Heart right ventricle (tissue), 16 donors: ENCODE results near the gene PSMB2. TPM values are rescaled to one million over a fixed set of nuclear protein-coding genes. Genes with fewer than 3 reads are reported as not detected.

ENCODE experiments used
- ATAC-seq, 8 donors: fragments of 200-7000 bp; cut with Tn5 transposase; one replicate each; pipeline ENCODE4 v1.9.1; 2020; ENCODE audit warnings: mild to moderate bottlenecking in 8 of 8, moderate library complexity in 8 of 8, moderate number of reproducible peaks in 1 of 8
- DNase-seq, 2 donors: peaks; one replicate each; pipeline ENCODE4 v3.0.0-alpha.2; 2020
- H3K27ac ChIP-seq, 10 donors: fragments of 200-600 bp; sonication (generic) in 2 of 10; one replicate each; pipeline versions ENCODE4 v1.5.0 to v1.8.0; 2020 to 2022; ENCODE audit warnings: mild to moderate bottlenecking in 3 of 10
- H3K27me3 ChIP-seq, 7 donors: fragments of 200-600 bp; one replicate each; pipeline ENCODE4 v1.8.0; 2021 to 2022; ENCODE audit warnings: mild to moderate bottlenecking in 2 of 7
- H3K36me3 ChIP-seq, 9 donors: fragments of 200-600 bp; sonication (generic) in 1 of 9; one replicate each; pipeline versions ENCODE4 v1.5.0 to v1.8.0; 2020 to 2022; ENCODE audit warnings: mild to moderate bottlenecking in 2 of 9
- H3K4me1 ChIP-seq, 9 donors: fragments of 200-600 bp; sonication (generic) in 1 of 9; one replicate each; pipeline versions ENCODE4 v1.5.0 to v1.8.0; 2020 to 2022; ENCODE audit warnings: mild to moderate bottlenecking in 4 of 9
- H3K4me3 ChIP-seq, 10 donors: fragments of 200-600 bp; sonication (generic) in 2 of 10; one replicate each; pipeline versions ENCODE4 v1.5.0 to v1.8.0; 2020 to 2022; ENCODE audit warnings: mild to moderate bottlenecking in 7 of 10, moderate library complexity in 2 of 10
- H3K9me3 ChIP-seq, 11 donors: fragments of 200-600 bp in 10 of 11; sonication (generic) in 2 of 11; one replicate each; pipeline versions ENCODE4 v1.5.0 to v1.8.0; 2013 to 2022; ENCODE audit warnings: mild to moderate bottlenecking in 2 of 11, control low read depth in 1 of 11, moderate library complexity in 1 of 11
- WGBS, 2 donors: extraction: QIAGEN DNeasy Blood & Tissue Kit; methylation state at CpG; one replicate each; pipeline ENCODE4 v1.1.7; 2013; ENCODE audit warnings: inconsistent platforms in 1 of 2; 5-methylcytosine and 5-hydroxymethylcytosine counted together
- intact Hi-C, 10 donors: fragments of 100-400 bp; cut with DNase I; formaldehyde crosslinking; loops; one replicate each; pipeline versions ENCODE4 v1.11.1 to v1.14.2; 2022
- polyA plus RNA-seq, 2 donors: library from polyadenylated mRNA; stranded (reverse); fragments of 200-250 nt; gene quantifications; one replicate each; pipeline ENCODE4 v1.2.3, GENCODE V29; 2013
- total RNA-seq, 10 donors: library from RNA; stranded (reverse); fragmentation: NEBNext Ultra II Directional in 3 of 10; extraction: Animal tissue kit (Norgen Biotek cat#: 25700) in 3 of 10; gene quantifications; one replicate each; pipeline versions ENCODE4 v1.2.1 to v1.2.4, GENCODE V29; 2021 to 2023
- TF ChIP-seq, protein P1 (sequence below), 9 donors: fragments of 200-600 bp; sonication (generic) in 2 of 9; IDR thresholded peaks; one replicate each; pipeline versions ENCODE4 v1.5.0 to v1.8.0; 2021 to 2022; ENCODE audit warnings: antibody characterized with exemption in 9 of 9, mild to moderate bottlenecking in 5 of 9, moderate library complexity in 1 of 9
- donor health status: Arrhythmogenic right ventricular cardiomyopathy.
- donor health status: ischemic (EF 13 %, LVEDD 7.1; RV severe dilation, severe dysfunction).
- donor health status: healthy with polysubstance abuse.
- donor health status: DM: no; HTN: yes; CAD: no.
- donor health status: DM: no; HTN: no; CAD: no.
- donor health status: ischemic (EF 25% LVEDD 6.9; RV normal size, moderate dysfunction).
- donor health status: ischemic (EF 25% LVEDD 5.7; RV mildly dilated, moderate dysfunction).
- donor health status: healthy.
- donor health status: DM: yes; HTN: yes; CAD: no.
- donor health status: Ischemic cardiomyopathy.
- donor health status: ischemic (EF 35%, LVEDD 5.7; RV mildly dilated, moderate dysfunction).
- donor health status: nonischemic (EF 11% LVEDD 7.7; RV severe dilation, severe dysfunction).
- donor health status: DM: yes; HTN: yes; CAD: no.
- donor health status: PGD.
- donor health status: ischemic (EF 29% LVEDD 5.4; RV normal size, mild dysfunction).
- donor health status: nonischemic (EF 23%, LVEDD 6.1; RV moderate dilation, normal function).

PSMB2 gene
- total and polyA plus RNA-seq, 12 donors: 34.1 to 55.0 (median 39.1) TPM

DNA sequence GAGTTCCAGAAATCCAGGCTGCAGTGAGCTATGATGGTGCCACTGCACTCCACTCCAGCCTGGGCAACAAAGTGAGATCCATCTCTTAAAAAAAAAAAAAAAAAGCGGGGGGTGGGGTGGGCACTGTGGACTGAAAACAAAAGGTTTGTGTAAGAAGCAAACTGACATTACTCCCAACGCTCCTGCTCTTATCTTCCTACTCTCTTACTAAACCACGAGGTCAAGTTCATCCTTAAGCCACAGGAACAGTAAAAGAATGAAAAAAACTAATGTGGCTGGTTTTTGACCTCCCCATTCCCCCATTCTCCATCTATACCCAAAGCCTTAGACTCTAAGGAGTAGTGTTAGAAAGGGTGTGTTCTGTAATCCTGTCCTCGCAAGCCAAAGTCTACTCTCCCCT, 37.4 kb downstream of the PSMB2 start:
- Histone ChIP-seq H3K4me3 (no peak overlapping the region), H3K4me1 (no peaks in the 10 kb centered on the region), H3K9me3 (no peaks in the 10 kb centered on the region), H3K36me3 (peaks cover 0 to 100% (median 60%) of the 10 kb centered on the region in 9 donors), H3K27me3 (no peaks in the 10 kb centered on the region), H3K27ac (no peak overlapping the region)
- WGBS, 2 donors: 83 to 85% methylated on average over 4 of the region's 4 CpGs
- DNase-seq (no peak), ATAC-seq (no peak)
- intact Hi-C loops: no loop called here
- TF ChIP-seq, protein P1, sequence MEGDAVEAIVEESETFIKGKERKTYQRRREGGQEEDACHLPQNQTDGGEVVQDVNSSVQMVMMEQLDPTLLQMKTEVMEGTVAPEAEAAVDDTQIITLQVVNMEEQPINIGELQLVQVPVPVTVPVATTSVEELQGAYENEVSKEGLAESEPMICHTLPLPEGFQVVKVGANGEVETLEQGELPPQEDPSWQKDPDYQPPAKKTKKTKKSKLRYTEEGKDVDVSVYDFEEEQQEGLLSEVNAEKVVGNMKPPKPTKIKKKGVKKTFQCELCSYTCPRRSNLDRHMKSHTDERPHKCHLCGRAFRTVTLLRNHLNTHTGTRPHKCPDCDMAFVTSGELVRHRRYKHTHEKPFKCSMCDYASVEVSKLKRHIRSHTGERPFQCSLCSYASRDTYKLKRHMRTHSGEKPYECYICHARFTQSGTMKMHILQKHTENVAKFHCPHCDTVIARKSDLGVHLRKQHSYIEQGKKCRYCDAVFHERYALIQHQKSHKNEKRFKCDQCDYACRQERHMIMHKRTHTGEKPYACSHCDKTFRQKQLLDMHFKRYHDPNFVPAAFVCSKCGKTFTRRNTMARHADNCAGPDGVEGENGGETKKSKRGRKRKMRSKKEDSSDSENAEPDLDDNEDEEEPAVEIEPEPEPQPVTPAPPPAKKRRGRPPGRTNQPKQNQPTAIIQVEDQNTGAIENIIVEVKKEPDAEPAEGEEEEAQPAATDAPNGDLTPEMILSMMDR (IDR thresholded peaks at IDR 0.05): no peak

DNA sequence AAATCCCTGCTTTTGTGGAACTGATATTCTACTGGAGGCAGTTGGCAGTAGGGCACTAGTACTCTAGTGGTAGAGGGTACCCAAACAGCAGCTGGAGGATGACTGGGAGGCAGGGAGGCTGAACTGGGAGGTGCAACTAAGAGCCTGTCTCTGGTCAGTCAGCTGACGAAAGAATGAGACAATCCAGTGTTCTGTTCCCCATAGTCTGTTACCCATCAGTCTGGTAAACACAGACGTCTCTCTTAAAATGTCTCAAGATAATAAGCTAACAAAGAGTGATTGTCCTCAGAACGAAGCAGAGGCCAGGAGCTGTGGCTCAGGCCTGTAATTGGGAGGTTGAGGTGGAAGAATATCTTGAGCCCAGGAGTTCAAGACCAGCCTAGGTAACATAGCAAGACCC, 37.9 kb downstream of the PSMB2 start:
- no peak for ATAC-seq
- Histone ChIP-seq H3K9me3 (no peaks in the 10 kb centered on the region), H3K4me3 (no peak overlapping the region), H3K27me3 (no peaks in the 10 kb centered on the region), H3K27ac (no peak overlapping the region), H3K36me3 (peaks cover 0 to 99% (median 55%) of the 10 kb centered on the region in 9 donors), H3K4me1 (no peaks in the 10 kb centered on the region)
- TF ChIP-seq, protein P1 (IDR thresholded peaks at IDR 0.05): no peak
- WGBS, 2 donors: 46 to 61% methylated on average over 3 of the region's 3 CpGs
- no peak for DNase-seq
- intact Hi-C loops: no loop called here

DNA sequence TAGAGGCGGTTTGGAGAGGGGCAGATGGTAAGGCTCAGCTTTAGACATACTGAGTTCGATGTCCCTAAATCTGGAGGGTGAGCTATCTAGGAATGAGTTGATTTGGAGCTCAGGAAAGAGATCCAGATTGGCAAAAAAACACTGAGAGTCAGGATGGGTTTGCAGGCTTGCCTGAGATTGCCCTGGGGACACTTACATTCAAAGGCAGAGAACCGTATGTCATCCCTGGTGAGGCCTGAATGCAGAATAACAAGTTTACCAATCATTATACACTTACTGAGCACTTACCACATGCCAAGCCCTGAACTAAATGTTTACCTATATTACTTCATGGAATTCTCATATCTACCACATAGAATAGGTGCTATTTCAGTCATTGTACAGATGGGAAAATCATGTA, 40.7 kb downstream of the PSMB2 start:
- Histone ChIP-seq H3K27me3 (no peaks in the 10 kb centered on the region), H3K36me3 (peaks cover 0 to 76% (median 43%) of the 10 kb centered on the region in 9 donors), H3K9me3 (no peaks in the 10 kb centered on the region), H3K4me3 (no peak overlapping the region), H3K4me1 (no peaks in the 10 kb centered on the region), H3K27ac (no peak overlapping the region)
- DNase-seq (no peak), ATAC-seq (no peak)
- TF ChIP-seq, protein P1 (IDR thresholded peaks at IDR 0.05): no peak
- WGBS, 2 donors: 92 to 95% methylated on average over 3 of the region's 3 CpGs
- intact Hi-C loops: no loop called here

DNA sequence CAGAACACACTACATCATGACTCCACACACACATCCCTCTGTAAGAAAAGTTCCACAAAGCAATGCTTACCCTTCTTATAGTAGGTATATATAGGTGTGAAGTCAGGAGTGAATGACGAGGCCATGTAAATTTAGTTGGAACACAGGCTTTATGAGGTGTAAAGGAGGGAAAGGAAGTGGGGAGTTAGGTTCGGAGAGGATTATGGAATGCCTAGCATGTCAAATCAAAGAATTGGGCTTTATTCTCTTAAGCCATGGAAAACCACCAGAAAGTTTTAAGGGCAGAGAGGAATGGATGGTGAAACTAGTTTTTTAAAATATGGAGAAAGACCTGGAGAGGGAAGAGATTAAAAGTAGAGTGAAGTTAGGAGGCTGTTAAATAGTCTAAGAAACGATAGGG, 41.9 kb downstream of the PSMB2 start:
- DNase-seq: no peak
- TF ChIP-seq, protein P1 (IDR thresholded peaks at IDR 0.05): no peak
- no peaks in the 10 kb centered on the region for H3K4me1 ChIP-seq
- no peaks in the 10 kb centered on the region for H3K9me3 ChIP-seq
- H3K27ac ChIP-seq: no peak overlapping the region
- H3K4me3 ChIP-seq: no peak overlapping the region
- 85 to 88% methylated on average over 3 of the region's 3 CpGs for WGBS, 2 donors
- H3K27me3 ChIP-seq: no peaks in the 10 kb centered on the region
- ATAC-seq: no peak
- H3K36me3 ChIP-seq: peaks cover 0 to 68% (median 34%) of the 10 kb centered on the region in 9 donors
- intact Hi-C loops: no loop called here
